ENCODE results near the gene FICD.
"Not testable (repeated sequence)": the region's sequence is repeated elsewhere in the genome, so short reads cannot be mapped to it uniquely, and the experiment has no call there.

FICD gene

DNA sequence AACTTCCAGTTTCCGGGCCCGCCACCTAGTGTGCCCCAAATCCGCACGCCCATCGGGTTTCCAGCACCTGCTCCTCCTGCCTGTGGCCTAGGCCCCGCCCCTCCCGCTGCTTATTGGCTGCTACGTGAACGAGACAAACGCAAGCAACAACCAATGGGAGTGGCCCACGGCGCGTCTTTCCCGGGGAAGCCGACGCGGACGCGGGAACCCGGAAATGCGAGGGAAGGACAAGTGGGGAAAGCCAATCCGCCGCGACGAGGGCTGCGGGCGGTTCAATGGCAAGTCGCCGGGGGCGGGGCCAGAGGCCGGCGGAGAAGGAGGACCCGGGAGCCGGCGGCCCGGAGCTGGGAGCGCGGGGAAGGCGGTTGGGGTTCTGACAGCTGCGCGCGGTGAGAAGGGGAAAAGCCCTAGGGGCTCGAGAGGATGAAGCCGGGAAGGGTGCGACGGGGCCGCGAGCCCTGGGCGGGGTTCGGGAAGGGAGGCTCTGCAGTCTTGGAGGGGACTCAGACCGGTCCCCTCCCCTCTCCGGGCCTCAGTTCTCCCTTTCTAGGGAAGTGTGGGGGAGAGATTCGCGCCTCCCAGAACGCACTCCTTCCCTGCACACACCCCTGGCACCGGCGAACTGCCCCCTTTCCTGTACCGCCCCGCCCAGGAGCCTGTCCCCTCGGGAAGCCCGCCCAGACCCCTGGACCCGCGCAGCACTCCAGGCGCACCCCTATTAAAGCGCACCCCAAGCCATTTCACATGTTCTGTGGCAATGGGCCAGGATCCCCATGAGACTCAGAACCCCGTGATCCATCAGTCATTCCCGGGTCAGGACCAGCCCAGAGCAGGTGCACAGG, at the start of gene FICD:
Gene FICD (plus strand): TSS at position 305 of the 842 bp plus-strand sequence. CDS start 1,696 bp downstream, outside the sequence.
- peak; percentile 99 to 100 for DNase-seq (ENCODE audit: low read depth in 2 of 2)

DNA sequence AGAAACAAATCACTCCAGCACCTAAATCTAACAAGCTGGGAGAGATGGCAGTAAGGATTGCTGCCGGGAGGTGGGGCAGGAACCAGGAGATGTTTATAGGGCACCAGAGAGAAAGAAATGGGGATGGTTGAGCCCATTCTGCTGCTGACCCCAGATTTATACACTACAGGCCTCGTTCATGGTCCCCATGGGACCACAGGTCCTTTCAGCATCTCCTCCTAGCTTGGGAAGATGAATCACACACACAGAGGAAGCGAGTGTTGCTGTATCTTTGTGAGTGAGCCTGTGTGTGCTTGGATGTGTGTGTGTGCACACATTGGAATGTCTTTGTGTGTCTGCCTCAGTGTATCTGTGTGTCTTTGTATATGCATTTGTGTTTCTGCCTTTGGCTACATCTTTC, 49.7 kb upstream of the FICD start:
- no peak for DNase-seq (ENCODE audit: low read depth in 2 of 2)

DNA sequence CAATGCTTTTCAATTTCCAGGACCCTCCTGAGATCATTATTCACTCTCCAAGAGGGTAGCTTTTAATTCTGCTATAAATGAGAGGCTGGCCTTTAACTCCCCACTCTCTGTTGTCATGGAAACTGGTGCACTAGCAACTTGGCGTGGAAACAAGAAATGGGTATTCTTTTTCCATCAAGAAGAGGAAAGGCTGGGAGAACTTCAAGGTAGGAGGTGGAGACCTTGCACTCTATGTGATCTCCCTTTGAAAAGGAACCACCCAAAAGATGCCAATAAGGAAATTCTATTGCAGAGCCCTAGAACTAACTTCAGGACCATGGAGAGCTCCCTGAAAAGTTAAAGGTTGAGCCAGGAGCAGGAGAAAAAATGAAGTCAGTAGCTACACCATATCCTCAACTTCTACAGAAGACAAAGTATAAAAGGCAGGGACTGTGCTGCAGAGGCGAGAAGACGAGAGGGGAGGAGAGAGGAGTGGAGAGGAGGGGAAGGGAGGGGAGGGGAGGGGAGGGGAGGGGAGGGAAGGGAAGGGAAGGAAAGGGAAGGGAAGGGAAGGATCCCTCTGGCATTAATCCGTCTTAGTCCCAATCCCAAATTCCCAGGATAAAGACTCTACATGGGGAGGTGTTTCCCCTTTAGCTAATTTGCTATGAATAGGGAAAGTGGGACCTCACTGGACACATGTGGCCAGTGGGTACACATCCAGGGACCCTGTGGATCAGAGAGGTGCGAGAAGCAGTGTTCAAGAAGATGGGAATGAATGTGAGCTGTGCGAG, 46.7 kb upstream of the FICD start:
- DNase-seq (ENCODE audit: low read depth in 2 of 2), result peak in 1 of 2 donors; percentile 5

GRCh38 chr12:108473400-108474055, 41.5 kb upstream of the FICD start:
- no peak for DNase-seq (ENCODE audit: low read depth in 2 of 2)

- DNase-seq (ENCODE audit: low read depth in 2 of 2), result no peak
Observed at GRCh38 chr12:108475396-108475795, 39.7 kb upstream of the FICD start.

DNA sequence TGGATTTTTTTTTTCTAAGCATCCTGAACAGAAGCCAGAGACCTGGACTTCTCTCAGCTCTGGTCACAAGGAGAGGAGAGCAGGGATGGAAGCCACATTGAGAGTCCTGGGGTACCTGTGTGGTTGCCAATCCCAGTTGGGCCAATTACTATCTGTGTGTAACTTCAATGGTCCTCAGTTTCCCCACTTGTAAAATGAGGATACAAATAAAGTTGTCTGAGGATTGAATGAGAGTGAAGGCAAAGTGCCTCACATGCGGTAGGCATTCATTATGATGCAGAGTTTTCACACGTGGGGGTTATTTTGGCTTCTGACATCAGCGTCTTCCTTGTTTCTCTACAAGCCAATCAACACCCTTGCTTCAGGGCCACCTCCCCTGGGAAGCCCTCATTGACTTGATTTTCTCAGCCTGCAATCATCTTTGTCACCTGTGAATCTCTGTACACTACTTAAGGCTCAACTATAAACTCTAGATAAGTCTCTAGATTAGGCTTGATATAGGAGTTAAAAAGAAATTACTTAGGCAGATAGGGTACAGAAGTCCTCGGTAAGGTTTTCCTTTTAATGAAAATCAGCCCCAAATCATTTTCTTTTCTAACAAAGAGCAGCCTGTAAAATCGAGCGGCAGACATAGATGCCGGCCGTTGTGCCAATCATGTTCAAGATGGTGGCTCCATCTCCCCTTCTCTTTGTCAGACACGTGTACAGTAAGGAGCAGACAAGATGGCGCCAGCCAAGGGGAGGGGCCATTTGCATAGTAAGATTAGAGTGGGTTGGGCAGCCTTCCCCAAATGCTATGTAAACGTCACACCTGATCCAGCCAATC, 37.8 kb upstream of the FICD start:
- DNase-seq (ENCODE audit: low read depth in 2 of 2), result no peak

DNA sequence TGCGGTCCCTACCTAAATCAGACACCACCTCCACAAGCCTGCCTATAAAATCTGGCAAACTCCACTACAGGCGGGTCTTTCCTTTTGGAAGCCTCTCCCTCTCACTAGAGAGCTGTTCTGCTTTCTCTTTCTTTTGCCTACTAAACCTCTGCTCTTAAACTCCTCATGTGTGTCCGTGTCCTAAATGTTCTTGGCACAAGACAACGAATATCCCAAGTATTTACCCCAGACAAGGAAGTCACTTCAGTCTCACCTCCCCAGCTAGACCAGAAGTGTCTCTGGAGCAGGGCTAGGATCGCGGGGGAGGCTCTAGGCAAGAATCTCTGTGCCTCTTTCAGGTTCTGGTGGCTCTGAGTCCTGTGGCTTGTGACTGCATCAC, 37.2 kb upstream of the FICD start:
- DNase-seq (ENCODE audit: low read depth in 2 of 2), result no peak

GRCh38 chr12:108478611-108479206, 36.4 kb upstream of the FICD start:
- no peak for DNase-seq (ENCODE audit: low read depth in 2 of 2)

DNA sequence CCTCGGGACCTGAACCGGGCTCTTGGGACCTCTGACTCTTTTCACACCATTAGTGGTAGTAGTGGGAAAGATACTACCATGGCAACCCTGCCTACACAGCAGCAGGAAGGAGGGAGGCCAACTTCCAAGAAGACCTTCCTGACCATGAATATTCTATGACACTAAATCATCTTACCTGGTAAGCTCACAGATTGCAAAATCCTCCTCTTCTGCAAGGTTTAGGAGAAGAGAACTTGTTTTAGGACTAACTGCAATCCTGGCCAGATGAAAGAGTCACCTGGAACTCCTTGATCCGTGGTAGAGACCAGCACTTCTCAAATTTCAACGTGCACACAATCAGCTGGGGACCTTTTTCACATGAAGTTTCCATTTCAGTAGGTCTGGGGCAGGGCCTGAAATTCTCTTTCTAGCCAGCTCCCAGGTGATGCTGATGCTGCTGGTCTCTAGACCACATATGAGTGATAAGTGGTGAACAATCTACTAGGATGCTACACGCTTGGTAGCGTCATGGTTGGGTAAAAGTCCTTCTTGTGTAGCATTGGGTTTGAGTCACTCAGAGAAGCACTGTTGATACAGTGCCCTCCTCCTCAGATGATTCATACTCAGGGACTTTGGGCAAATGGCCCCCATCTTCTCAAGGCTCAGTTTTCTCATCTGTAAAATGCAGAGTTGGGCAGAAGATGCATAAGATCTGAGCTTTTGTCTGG, 35.6 kb upstream of the FICD start:
- no peak for DNase-seq (ENCODE audit: low read depth in 2 of 2)

DNA sequence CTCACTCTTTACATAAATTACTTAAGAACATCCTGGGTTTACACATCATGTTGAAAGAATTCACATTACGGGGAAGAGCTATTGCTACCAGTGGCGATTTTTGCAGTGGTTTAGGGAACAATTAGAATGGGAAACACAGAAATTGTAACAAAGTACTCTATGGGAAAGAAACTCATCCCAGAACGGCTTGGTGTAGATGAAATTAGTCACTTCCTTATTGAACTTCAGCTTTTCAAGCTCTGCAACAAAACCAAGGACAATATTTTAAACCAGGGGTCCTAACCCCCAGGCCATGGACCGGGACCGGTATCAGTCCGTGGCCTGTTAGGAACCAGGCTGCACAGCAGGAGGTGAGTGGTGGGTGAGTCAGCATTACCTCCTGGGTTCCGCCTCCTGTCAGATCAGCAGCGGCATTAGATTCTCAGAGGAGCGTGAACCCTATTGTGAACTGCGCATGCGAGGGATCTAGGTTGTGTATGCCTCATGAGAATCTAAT, 32.3 kb upstream of the FICD start:
- no peak for DNase-seq (ENCODE audit: low read depth in 2 of 2)

GRCh38 chr12:108483213-108484059, 31.6 kb upstream of the FICD start:
- DNase-seq (ENCODE audit: low read depth in 2 of 2), result no peak

DNA sequence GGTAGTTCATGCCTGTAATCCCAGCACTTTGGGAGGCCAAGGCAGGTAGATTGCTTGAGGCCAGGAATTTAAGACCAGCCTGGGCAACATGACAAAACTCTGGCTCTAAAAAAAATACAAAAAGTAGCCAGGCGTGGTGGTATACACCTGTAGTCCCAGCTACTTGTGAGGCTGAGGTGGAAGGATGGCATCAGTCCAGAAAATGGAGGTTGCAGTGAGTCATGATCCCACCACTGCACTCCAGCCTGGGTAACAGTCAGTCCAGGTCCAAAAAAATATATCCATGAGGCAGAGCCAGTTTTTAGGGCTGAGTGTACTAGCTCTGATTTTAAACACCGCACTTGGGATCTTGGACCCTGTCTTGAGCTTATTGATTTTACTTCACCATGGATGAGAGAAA, 30.6 kb upstream of the FICD start:
- DNase-seq (ENCODE audit: low read depth in 2 of 2), result no peak

DNA sequence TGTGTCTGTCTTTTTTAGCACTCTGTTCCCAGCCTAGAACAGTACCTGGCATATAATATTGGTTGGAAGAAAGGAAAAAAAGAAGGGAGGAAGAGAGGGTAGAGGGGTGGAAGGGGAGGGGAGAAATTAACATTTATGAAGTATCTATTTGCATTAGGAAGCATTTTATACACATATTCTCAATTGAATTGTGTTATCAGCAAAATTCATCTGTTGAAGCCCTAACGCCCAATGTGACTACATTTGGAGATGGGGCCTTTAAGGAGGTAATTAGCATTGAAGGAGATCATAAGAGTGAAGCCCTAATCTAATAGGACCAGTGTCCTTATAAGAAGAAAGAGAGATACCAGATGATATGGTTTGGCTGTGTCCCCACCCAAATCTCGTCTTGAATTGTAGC, 30.2 kb upstream of the FICD start:
- DNase-seq (ENCODE audit: low read depth in 2 of 2), result no peak

DNA sequence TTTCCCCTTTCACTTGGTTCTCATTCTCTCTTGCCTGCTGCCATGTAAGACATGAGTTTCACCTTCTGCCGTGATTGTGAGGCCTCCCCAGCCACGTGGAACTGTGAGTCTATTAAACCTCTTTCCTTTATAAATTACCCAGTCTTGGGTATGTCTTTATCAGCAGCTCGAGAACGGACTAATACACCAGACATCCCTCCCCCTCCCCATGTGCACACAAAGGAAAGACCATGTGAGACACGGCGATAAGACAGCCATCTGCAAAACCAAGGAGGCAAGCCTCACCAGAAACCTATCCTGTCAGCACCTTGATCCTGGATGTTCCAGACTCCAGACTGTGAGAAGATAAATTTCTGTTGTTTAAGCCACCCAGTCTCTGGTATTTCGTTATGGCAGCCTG, 29.7 kb upstream of the FICD start:
- not testable (repeated sequence) for DNase-seq (ENCODE audit: low read depth in 2 of 2)

GRCh38 chr12:108487029-108487428, 28.0 kb upstream of the FICD start:
- not testable (repeated sequence) for DNase-seq (ENCODE audit: low read depth in 2 of 2)

GRCh38 chr12:108491256-108491655, 23.8 kb upstream of the FICD start:
- DNase-seq (ENCODE audit: low read depth in 2 of 2), result no peak

- no peak for DNase-seq (ENCODE audit: low read depth in 2 of 2)
Observed at GRCh38 chr12:108495054-108495453, 20.0 kb upstream of the FICD start.

DNA sequence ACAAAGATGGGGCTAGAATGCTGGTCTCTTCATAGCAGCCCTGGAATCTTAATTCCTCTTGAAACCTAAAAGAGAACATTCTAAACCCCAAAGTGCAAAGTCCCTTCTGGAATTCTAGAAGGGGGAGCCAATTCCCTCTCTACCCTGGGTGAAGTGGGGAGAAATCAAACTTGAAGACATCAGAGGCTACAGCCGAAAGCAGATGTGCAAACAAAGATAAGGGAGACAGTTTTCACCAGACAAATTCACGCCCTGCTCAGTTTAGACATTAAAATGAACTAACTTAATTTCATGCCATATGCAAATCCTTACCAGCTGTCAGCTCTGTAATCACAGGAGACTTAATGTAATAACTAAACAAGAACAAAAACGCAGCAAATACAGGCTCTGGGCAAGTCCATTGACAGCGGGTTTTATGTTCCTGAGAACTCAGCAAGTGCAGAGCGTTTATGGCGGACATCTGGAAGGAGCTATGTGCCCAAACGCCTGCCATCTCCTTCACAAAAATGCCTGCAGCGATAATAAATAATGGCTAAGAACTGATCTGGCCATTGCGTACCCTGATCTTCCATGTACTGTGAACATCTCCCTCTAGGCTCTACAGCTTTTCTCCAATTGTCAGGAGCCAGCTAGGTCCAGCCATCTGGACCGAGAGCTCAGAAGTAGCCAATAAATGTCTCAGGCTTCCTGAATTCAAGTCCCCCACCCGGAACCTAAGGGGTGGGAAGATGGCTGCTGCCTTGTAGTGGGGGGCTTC, 19.1 kb upstream of the FICD start:
- no peak for DNase-seq (ENCODE audit: low read depth in 2 of 2)

DNA sequence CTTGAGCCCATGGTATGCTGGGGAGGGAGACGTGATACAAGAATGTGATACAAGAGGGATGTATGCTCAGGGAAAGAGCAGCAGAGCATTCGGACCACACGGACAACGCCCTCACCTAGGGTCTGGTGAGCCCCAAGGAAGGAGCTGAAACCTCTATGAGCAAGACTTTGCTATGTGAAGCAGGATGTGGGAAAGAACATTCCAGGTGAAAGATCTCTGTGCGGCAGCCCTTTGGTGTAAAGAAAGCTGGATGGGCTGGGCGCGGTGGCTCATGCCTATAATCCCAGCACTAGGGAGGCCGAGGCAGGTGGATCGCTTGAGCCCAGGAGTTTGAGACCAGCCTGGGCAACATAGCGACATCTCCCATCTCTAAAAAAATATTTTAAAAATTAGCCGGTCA, 16.9 kb upstream of the FICD start:
- no peak for DNase-seq (ENCODE audit: low read depth in 2 of 2)

Measured in activated CD4-positive, alpha-beta T cell treated with anti-CD3 and anti-CD28 coated beads for 24 hours (primary cell).